OCI-LY7 (cell line): Measurements from ENCODE around the gene SNAPC2.

ENCODE experiments used
- CTCF ChIP-seq: fragments of 200-600 bp; sonication (generic); conservative IDR thresholded peaks from 2 replicates; pipeline ENCODE4 v1.5.1; 2014; ENCODE audit warnings: mild to moderate bottlenecking, antibody characterized with exemption, low read length, moderate library complexity, mixed read lengths
- EZH2phosphoT487 ChIP-seq: fragments of 200-600 bp; sonication (generic); IDR thresholded peaks from 2 replicates; pipeline ENCODE4 v1.6.1; 2018; ENCODE audit warnings: low read depth, borderline replicate concordance, mild to moderate bottlenecking, mixed run types, antibody characterized with exemption, low read length, moderate library complexity, mixed read lengths

GRCh38 chr19:7915250-7916102, 4.7 kb upstream of the SNAPC2 start:
- TF ChIP-seq CTCF (no peak), EZH2phosphoT487 (no peak)
